HEK293 (cell line): ENCODE measurements around the gene MRPS2.
"Not testable (repeated sequence)": the region's sequence is repeated elsewhere in the genome, so short reads cannot be mapped to it uniquely, and the experiment has no call there.

ENCODE experiments used
- CTCF ChIP-seq: fragments of 450-650 bp; formaldehyde crosslinking; IDR thresholded peaks from 2 replicates; pipeline ENCODE4 v1.5.1; 2016; ENCODE audit warnings: missing biosample characterization, missing genetic modification characterization
- RBAK ChIP-seq: fragments of 450-650 bp; formaldehyde crosslinking; IDR thresholded peaks from 2 replicates; pipeline ENCODE4 v1.5.1; 2016; ENCODE audit warnings: missing biosample characterization, missing genetic modification characterization
- REPIN1 ChIP-seq: fragments of 450-650 bp; formaldehyde crosslinking; IDR thresholded peaks from 2 replicates; pipeline ENCODE4 v1.5.1; 2017; ENCODE audit warnings: missing biosample characterization, missing genetic modification characterization, low read depth
- SP2 ChIP-seq: fragments of 450-650 bp; formaldehyde crosslinking; IDR thresholded peaks from 2 replicates; pipeline ENCODE4 v1.5.1; 2016; ENCODE audit warnings: missing biosample characterization, missing genetic modification characterization
- TCF7L2 ChIP-seq: IDR thresholded peaks from 2 replicates; pipeline ENCODE4 v1.6.1; 2011; ENCODE audit warnings: low read depth, mild to moderate bottlenecking, inconsistent platforms, low read length, moderate library complexity, borderline replicate concordance
- ZBTB6 ChIP-seq: fragments of 450-650 bp; formaldehyde crosslinking; IDR thresholded peaks from 2 replicates; pipeline ENCODE4 v1.5.1; 2017; ENCODE audit warnings: missing biosample characterization, missing genetic modification characterization
- ZNF138 ChIP-seq: fragments of 450-650 bp; formaldehyde crosslinking; IDR thresholded peaks from 2 replicates; pipeline ENCODE4 v1.5.1; 2016; ENCODE audit warnings: missing biosample characterization, missing genetic modification characterization, borderline replicate concordance
- ZNF530 ChIP-seq: fragments of 450-650 bp; formaldehyde crosslinking; IDR thresholded peaks from 2 replicates; pipeline ENCODE4 v1.5.1; 2016; ENCODE audit warnings: low read depth, missing biosample characterization, missing genetic modification characterization
- ZNF558 ChIP-seq: fragments of 450-650 bp; formaldehyde crosslinking; IDR thresholded peaks from 2 replicates; pipeline ENCODE4 v1.5.1; 2016; ENCODE audit warnings: missing biosample characterization, missing genetic modification characterization
- ZNF639 ChIP-seq: fragments of 450-650 bp; formaldehyde crosslinking; IDR thresholded peaks from 2 replicates; pipeline ENCODE4 v1.5.1; 2016; ENCODE audit warnings: missing biosample characterization, missing genetic modification characterization
- ZNF76 ChIP-seq: fragments of 450-650 bp; formaldehyde crosslinking; IDR thresholded peaks from 2 replicates; pipeline ENCODE4; 2016; ENCODE audit warnings: low read depth, missing biosample characterization, missing genetic modification characterization, borderline replicate concordance

GRCh38 chr9:135549478-135550343 lies 49.2 kb downstream of the MRPS2 start:
- TF ChIP-seq CTCF (tag by site-specific recombination); TCF7L2; RBAK (tag by site-specific recombination); SP2 (tag by site-specific recombination); ZNF530 (tag by site-specific recombination); ZNF138; ZNF558; ZBTB6 (tag by site-specific recombination); REPIN1; ZNF76 (tag by site-specific recombination); ZNF639 (tag by site-specific recombination): not testable (repeated sequence)
